Large intestine (tissue), 3 donors: ENCODE results near the gene ASB16. TPM values are rescaled to one million over a fixed set of nuclear protein-coding genes. Genes with fewer than 3 reads are reported as not detected.

Source experiments
- DNase-seq, 2 donors: peaks; one replicate each; pipeline versions ENCODE4 v3.0.0 to v3.0.0-alpha.2; 2013
- H3K27ac ChIP-seq: one replicate; pipeline ENCODE4 v1.5.1; 2013; ENCODE audit warnings: low read length
- H3K27me3 ChIP-seq: 2 replicates; pipeline ENCODE4 v1.6.1; 2013; ENCODE audit warnings: low read length; ENCODE audit not compliant: control insufficient read depth, insufficient read depth
- H3K36me3 ChIP-seq: 2 replicates; pipeline ENCODE4 v1.6.1; 2013; ENCODE audit warnings: low read length; ENCODE audit not compliant: control insufficient read depth, insufficient read depth
- H3K4me1 ChIP-seq: one replicate; pipeline ENCODE4 v1.6.1; 2013; ENCODE audit warnings: low read length; ENCODE audit not compliant: control insufficient read depth, insufficient read depth
- H3K4me3 ChIP-seq: one replicate; pipeline ENCODE4 v1.5.1; 2013; ENCODE audit warnings: low read length
- H3K9me3 ChIP-seq: one replicate; pipeline ENCODE4 v1.6.1; 2013; ENCODE audit warnings: mild to moderate bottlenecking, low read depth, low read length, moderate library complexity; ENCODE audit not compliant: control insufficient read depth
- WGBS: methylation state at CpG from one replicate; pipeline ENCODE4 v1.1.5; 2013; ENCODE audit warnings: low lambda C conversion rate; ENCODE audit not compliant: insufficient coverage; 5-methylcytosine and 5-hydroxymethylcytosine counted together
- polyA plus RNA-seq: library from polyadenylated mRNA; unstranded; fragments of 120-200 nt; gene quantifications from one replicate; pipeline ENCODE4 v1.2.1, GENCODE V29; 2013

The ASB16 gene
- polyA plus RNA-seq, 1 donor, result 2.5 TPM

GRCh38 chr17:44210342-44211192 lies 40.1 kb downstream of the ASB16 start:
- H3K27me3 ChIP-seq, result no peaks in the 10 kb centered on the region
- no CpG with 5 or more reads among the region's 64 CpGs for WGBS
- peak; percentile 82 to 86 for DNase-seq
- no peak overlapping the region for H3K27ac ChIP-seq
- no peak overlapping the region for H3K4me3 ChIP-seq
- peaks cover 77% of the 10 kb centered on the region for H3K36me3 ChIP-seq
- peaks cover 9% of the 10 kb centered on the region for H3K4me1 ChIP-seq
- no peaks in the 10 kb centered on the region for H3K9me3 ChIP-seq

- peaks cover 9% of the 10 kb centered on the region for H3K4me1 ChIP-seq
- no peak overlapping the region for H3K4me3 ChIP-seq
- no peak for DNase-seq
- WGBS, result no CpG with 5 or more reads among the region's 30 CpGs
- H3K9me3 ChIP-seq, result no peaks in the 10 kb centered on the region
- no peaks in the 10 kb centered on the region for H3K27me3 ChIP-seq
- H3K27ac ChIP-seq, result no peak overlapping the region
- H3K36me3 ChIP-seq, result peaks cover 86% of the 10 kb centered on the region
Observed at GRCh38 chr17:44211281-44212265, 41.1 kb downstream of the ASB16 start.

- WGBS, result no CpG with 5 or more reads among the region's 31 CpGs
- no peak for DNase-seq
- Histone ChIP-seq H3K27me3 (no peaks in the 10 kb centered on the region), H3K36me3 (peaks cover 79% of the 10 kb centered on the region), H3K4me3 (no peak overlapping the region), H3K27ac (no peak overlapping the region), H3K4me1 (peaks cover 15% of the 10 kb centered on the region), H3K9me3 (no peaks in the 10 kb centered on the region)
Observed at GRCh38 chr17:44212507-44213402, 42.3 kb downstream of the ASB16 start.

GRCh38 chr17:44213403-44214229 lies 43.1 kb downstream of the ASB16 start:
- no peak overlapping the region for H3K4me3 ChIP-seq
- H3K9me3 ChIP-seq, result no peaks in the 10 kb centered on the region
- no peak overlapping the region for H3K27ac ChIP-seq
- peaks cover 70% of the 10 kb centered on the region for H3K36me3 ChIP-seq
- 100% methylated on average over 1 of the region's 15 CpGs for WGBS
- no peaks in the 10 kb centered on the region for H3K27me3 ChIP-seq
- H3K4me1 ChIP-seq, result peaks cover 19% of the 10 kb centered on the region
- DNase-seq, result no peak

- Histone ChIP-seq H3K36me3 (peaks cover 65% of the 10 kb centered on the region), H3K27ac (no peak overlapping the region)
- no peak for DNase-seq
Observed at GRCh38 chr17:44214230-44214494, 43.7 kb downstream of the ASB16 start.

GRCh38 chr17:44214896-44215295 lies 44.4 kb downstream of the ASB16 start:
- Histone ChIP-seq H3K9me3 (no peaks in the 10 kb centered on the region), H3K4me1 (peaks cover 19% of the 10 kb centered on the region), H3K27ac (no peak overlapping the region), H3K27me3 (no peaks in the 10 kb centered on the region), H3K36me3 (peaks cover 57% of the 10 kb centered on the region), H3K4me3 (no peak overlapping the region)
- no peak for DNase-seq
- no CpG with 5 or more reads among the region's 6 CpGs for WGBS

More at GRCh38 chr17:44214230-44214494, 43.7 kb downstream of the ASB16 start:
- H3K4me1 ChIP-seq, result peaks cover 19% of the 10 kb centered on the region
- no peaks in the 10 kb centered on the region for H3K9me3 ChIP-seq
- no peak overlapping the region for H3K4me3 ChIP-seq
- H3K27me3 ChIP-seq, result no peaks in the 10 kb centered on the region
- WGBS, result no CpG with 5 or more reads among the region's 1 CpG

GRCh38 chr17:44216173-44216572 lies 45.7 kb downstream of the ASB16 start:
- no peak for DNase-seq
- H3K27me3 ChIP-seq, result no peaks in the 10 kb centered on the region
- no peak overlapping the region for H3K27ac ChIP-seq
- WGBS, result no CpG with 5 or more reads among the region's 5 CpGs
- no peak overlapping the region for H3K4me3 ChIP-seq
- H3K36me3 ChIP-seq, result peaks cover 48% of the 10 kb centered on the region
- H3K9me3 ChIP-seq, result peaks cover under 1% of the 10 kb centered on the region
- H3K4me1 ChIP-seq, result peaks cover 10% of the 10 kb centered on the region

GRCh38 chr17:44216694-44217093 lies 46.2 kb downstream of the ASB16 start:
- Histone ChIP-seq H3K9me3 (peaks cover 2% of the 10 kb centered on the region), H3K4me3 (no peak overlapping the region), H3K27ac (no peak overlapping the region), H3K27me3 (no peaks in the 10 kb centered on the region), H3K36me3 (peaks cover 43% of the 10 kb centered on the region), H3K4me1 (peaks cover 10% of the 10 kb centered on the region)
- no peak for DNase-seq
- WGBS, result no CpG with 5 or more reads among the region's 5 CpGs

GRCh38 chr17:44217738-44218343 lies 47.3 kb downstream of the ASB16 start:
- no peaks in the 10 kb centered on the region for H3K27me3 ChIP-seq
- 0% methylated on average over 3 of the region's 10 CpGs for WGBS
- no peak for DNase-seq
- H3K4me3 ChIP-seq, result peak overlapping the region; percentile 60
- peaks cover 14% of the 10 kb centered on the region for H3K4me1 ChIP-seq
- H3K9me3 ChIP-seq, result peaks cover 2% of the 10 kb centered on the region
- H3K27ac ChIP-seq, result peak overlapping the region; percentile 37
- peaks cover 42% of the 10 kb centered on the region for H3K36me3 ChIP-seq
